Spleen (tissue), 7 donors: ENCODE measurements around the gene CYP2E1.

Source experiments
- POLR2AphosphoS5 ChIP-seq, 3 donors: sonication (generic); formaldehyde crosslinking; IDR thresholded peaks; one replicate each; pipeline ENCODE4 v1.5.1; 2017; ENCODE audit warnings: antibody characterized with exemption in 3 of 3
- TF ChIP-seq, protein P1 (sequence below), 11 experiments: fragments of 200-600 bp in 7 of 11; fragments of 450-650 bp in 4 of 11; sonication (generic) in 4 of 11; IDR thresholded peaks in 8 of 11; conservative IDR thresholded peaks in 3 of 11; 1 replicate in 7 of 11; 2 replicates in 4 of 11; pipeline versions ENCODE4 v1.4.0 to v1.8.0; 2016 to 2021; ENCODE audit warnings: antibody characterized with exemption in 11 of 11, inconsistent platforms in 4 of 11, mild to moderate bottlenecking in 1 of 11
- donor health status: DM: no; HTN: no; CAD: no; lungs with moderate emphysema.
- donor health status: DM: no; HTN: no; CAD: no.
- donor health status: DM: no; HTN: no; CAD: no.

- no peak for TF ChIP-seq POLR2AphosphoS5 (IDR thresholded peaks at IDR 0.05)
- TF ChIP-seq, protein P1, sequence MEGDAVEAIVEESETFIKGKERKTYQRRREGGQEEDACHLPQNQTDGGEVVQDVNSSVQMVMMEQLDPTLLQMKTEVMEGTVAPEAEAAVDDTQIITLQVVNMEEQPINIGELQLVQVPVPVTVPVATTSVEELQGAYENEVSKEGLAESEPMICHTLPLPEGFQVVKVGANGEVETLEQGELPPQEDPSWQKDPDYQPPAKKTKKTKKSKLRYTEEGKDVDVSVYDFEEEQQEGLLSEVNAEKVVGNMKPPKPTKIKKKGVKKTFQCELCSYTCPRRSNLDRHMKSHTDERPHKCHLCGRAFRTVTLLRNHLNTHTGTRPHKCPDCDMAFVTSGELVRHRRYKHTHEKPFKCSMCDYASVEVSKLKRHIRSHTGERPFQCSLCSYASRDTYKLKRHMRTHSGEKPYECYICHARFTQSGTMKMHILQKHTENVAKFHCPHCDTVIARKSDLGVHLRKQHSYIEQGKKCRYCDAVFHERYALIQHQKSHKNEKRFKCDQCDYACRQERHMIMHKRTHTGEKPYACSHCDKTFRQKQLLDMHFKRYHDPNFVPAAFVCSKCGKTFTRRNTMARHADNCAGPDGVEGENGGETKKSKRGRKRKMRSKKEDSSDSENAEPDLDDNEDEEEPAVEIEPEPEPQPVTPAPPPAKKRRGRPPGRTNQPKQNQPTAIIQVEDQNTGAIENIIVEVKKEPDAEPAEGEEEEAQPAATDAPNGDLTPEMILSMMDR (IDR thresholded peaks at IDR 0.05 in 8 of 11, conservative IDR thresholded peaks at IDR 0.05 in 3 of 11), result no peak
Measured at GRCh38 chr10:133567609-133568286, 40.6 kb downstream of the CYP2E1 start.
